ENCODE data around the gene CFI.

GRCh38 chr4:109729117-109729717, 72.6 kb downstream of the CFI start:
- TF ChIP-seq POLR2A (IDR thresholded peaks at IDR 0.05; ENCODE audit: low read depth, low read length) = no peak
- TF ChIP-seq TAF1 (IDR thresholded peaks at IDR 0.05; ENCODE audit: borderline replicate concordance, low read depth, low read length) = no peak

Data from GM12892 (cell line).